CD1c-positive myeloid dendritic cell (primary cell): ENCODE data around the gene SOX14.

Experiments used
- DNase-seq: peaks from one replicate; pipeline ENCODE4 v3.0.0-alpha.2; 2016; ENCODE audit errors: extremely low spot score

Gene SOX14

GRCh38 chr3:137764001-137764433, at the start of gene SOX14:
Gene SOX14, plus strand, starts transcription at chr3:137764315. Its CDS starts 470 bp downstream, at chr3:137764785.
- no peak for DNase-seq

- no peak for DNase-seq
Measured at GRCh38 chr3:137714551-137714950, 49.6 kb upstream of the SOX14 start.

DNA sequence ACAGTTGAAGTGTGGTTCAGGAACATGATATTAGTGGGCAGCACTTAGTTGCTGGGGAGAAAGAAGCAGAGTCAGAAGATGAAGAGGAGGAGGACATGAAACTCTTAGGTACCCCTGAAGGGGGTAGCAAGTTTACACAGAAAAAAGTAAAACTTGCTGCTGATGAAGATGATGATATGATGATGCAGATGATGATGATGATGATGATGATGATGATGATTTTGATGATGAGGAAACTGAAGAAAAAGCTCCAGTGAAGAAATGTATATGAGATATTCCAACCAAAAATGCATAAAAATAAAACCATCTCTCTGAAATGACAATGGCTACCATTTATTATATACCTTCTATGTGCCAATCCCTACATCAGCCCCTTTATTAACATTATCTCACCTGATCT, 39.9 kb upstream of the SOX14 start:
- no peak for DNase-seq

DNA sequence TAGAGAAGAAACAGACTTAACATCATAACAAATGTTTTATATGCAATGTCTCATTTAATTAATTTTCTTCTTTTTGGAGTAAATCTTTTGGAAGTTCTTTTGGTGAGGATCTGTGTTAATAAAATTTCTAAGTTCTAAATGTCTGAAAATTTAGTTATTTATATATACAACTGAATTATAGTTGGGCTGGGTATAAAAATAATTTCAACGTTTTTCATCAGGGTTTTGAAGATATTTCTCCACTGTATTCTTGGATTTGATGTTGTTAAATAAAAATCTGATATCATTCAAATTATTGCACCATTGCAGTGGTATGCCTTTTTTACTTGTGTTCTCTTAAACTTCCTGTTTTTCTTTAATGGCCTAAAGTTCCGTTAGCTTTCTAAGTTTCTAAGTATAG, 26.9 kb upstream of the SOX14 start:
- no peak for DNase-seq

GRCh38 chr3:137738710-137739109, 25.4 kb upstream of the SOX14 start:
- no peak for DNase-seq

DNA sequence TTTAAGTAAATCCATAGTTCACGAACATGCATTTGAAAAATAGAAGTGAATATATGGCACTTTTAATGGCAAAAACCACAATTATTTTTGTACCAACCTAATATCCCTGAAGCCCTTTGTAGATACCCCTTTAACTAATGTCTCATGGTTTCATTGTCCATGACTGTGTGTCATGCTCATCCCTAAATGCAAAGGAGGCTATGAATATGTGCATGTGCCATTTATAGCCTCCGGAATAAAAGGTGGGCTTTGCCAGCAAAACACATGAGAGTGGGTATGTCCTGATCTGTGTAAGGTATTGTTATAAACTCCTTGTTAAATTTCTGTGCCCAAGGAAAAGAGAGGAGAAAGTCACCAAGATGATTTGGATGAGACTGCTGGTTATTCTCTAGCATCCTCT, 20.5 kb upstream of the SOX14 start:
- DNase-seq: no peak

- no peak for DNase-seq
Measured at GRCh38 chr3:137746808-137747207, 17.3 kb upstream of the SOX14 start.

GRCh38 chr3:137759505-137759904, 4.6 kb upstream of the SOX14 start:
- no peak for DNase-seq

DNA sequence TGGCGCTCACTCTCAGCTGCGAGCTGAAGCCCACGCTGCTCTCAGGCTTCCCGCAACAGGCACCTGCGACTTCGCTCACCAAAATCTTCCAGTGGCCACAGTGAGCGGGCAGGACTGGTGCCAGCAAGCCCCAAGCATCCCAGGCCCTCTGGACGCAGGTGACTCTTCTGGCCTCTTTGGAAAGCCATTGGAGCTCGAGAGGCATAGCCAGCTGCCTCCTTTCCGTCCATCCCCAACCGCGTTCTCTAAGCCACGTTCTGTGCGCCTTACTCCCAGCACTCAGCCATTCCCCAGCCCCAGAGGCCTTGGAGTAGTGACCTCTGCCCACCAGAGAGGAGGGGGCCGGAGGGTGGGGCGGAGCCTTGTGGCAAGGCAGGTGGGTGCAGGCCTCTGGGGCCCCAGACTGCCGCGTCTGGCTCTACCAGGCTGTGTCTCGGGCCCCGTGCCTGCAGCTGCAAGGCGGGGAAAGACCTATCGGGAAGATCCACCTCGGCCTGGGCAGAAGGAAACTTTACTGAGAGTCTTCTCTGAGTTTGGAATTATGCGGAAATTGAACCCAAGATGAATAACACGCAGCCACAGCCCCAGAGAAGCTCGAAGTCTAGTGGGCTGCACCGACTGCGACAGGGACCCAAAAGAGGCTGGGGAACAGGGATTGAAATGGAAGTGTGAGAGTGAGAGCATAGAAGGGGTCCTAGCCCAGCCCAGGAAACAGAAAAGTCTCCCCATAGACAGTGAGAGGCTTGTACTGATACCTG, 3.6 kb upstream of the SOX14 start:
- DNase-seq: no peak

GRCh38 chr3:137761099-137761562, 3.0 kb upstream of the SOX14 start:
- no peak for DNase-seq

DNA sequence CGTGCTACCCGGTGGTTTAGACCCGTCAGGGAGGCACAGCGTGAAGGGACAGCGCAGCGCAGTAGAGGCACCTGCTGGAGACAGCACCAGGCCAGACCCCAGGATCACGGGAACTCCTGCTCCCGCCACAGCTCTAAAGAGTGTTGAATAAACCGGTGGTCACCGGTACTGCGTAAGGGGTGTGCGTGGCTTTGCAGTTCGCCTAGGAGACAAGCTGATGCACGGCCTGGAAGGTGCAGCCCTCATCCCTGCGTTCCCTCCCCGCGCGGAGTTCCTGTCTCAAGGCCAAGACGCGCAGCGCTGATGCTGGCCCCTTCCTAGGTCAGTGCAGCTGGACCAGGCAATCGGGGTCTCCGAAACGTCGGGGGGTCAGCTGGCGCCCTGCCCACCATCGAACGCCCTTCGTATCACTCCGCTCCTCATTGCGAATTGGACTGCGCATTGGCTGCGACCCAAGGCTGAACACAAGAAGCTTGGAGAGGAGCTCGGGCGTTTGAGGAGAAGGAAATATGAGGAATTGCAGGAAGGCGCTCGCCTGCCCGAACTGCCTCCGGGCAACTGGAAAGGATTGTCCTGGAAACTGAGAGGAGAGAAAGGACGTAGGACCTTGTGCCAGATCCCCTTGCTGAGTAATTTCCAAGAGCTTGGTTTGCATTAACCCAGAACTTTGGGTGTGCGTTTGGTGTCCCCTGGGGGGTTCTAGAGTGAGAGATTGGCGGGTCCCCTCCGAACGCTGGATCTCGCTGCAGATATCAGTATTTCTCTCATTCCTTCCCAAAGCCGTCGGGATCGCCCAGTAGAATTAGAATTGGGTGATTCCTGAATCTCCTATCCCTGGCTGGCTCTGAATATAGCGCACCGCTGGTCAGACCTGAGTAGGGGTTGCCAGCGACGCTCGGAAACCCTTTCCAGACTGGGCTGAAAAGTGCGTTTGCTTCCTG, 2.3 kb upstream of the SOX14 start:
- no peak for DNase-seq

GRCh38 chr3:137762674-137763593, 1.2 kb upstream of the SOX14 start:
- DNase-seq: no peak

DNA sequence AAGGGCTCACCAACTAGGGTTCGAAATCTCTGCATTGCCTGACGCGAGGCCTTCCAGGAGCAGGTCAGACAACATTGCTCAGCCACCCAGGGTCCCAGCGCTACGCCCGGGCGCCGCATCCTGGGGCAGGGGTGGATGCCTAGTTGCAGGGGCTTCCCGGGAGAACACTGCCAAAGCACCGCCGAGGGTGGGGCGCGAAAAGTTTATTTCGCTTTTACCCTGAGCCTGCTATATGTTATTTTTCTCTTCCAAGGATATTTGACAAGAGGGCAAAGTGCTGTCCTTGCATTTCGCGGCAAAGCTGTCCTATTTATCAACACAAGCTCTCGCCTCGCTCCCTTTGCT, 549 bp upstream of the SOX14 start:
- no peak for DNase-seq

GRCh38 chr3:137764563-137765309, 621 bp downstream of the SOX14 start:
- DNase-seq: no peak

GRCh38 chr3:137765310-137766033, 1.4 kb downstream of the SOX14 start:
- no peak for DNase-seq

DNA sequence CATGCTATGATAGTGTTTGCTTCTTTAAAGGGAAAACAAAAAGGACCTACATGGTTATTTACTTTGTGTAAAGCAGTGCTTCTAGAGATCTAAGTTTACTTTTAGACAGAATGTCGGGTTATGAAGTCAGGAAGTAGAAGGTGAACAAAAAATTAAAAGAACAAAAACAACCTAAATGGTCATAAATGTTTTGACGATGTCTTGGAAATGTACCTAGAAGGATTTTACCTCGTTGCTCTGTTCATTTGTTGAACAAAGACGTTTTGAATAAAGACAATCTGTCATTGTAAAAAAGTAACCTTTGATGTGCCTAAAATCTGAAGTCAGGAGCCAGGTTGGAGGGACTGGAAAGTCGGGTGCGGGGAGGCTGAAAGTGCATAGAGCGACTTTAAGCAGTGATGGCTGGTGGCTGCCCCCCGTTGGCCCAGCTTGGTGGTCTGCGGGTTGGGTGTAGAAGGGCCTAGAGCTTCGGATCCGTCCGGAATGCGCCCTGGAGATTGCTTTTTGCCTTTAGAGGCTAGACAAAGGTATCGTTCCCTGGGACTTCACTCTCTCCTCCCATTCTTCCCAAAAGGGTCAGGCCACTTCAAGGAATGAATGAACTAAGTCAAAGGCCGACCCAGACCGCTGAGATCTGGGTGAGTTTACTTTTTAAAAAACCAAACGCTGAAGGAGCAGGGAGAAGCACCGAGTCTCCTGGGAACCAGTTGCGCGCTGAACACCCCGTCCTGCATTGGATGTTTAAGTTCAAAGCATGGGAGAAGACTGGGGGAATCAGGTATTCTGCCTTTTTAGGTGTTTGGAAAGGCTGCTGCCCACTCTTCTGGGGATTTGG, 2.1 kb downstream of the SOX14 start:
- no peak for DNase-seq

DNA sequence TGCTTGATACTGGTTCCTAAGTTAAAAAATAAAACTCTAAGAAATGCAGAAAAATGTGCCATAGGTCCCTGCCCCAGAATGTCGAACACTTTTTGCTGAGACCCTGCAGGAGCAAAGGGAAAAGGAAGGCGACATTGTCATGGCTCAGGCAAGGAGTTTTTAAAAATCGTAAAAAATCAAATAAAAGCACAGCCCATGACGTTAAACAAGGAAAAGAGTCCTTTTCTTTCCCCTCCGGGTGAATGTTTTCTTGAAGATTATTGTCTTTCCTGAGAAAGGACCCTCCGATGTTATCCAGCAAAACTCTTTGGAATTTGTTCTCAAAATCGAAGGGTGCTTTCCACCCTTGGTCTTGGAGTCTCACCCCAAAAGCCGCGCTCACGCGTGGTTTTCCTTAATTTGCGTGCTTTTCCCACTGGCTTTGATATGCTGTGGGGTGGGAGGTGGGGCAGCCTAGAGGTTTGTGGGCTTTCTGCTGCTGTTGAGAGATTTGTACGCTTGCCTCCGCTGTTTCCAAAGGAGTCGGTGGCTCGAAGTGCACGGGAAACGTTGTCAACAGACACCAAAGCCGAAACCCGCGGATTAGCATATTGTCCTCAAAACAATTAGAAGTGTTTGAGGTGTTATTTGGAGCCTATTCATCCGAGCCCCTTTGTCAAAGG, 2.9 kb downstream of the SOX14 start:
- DNase-seq: no peak

- no peak for DNase-seq
Measured at GRCh38 chr3:137767538-137768360, 3.6 kb downstream of the SOX14 start.
